ENCODE results near the gene RIBC1.

DNA sequence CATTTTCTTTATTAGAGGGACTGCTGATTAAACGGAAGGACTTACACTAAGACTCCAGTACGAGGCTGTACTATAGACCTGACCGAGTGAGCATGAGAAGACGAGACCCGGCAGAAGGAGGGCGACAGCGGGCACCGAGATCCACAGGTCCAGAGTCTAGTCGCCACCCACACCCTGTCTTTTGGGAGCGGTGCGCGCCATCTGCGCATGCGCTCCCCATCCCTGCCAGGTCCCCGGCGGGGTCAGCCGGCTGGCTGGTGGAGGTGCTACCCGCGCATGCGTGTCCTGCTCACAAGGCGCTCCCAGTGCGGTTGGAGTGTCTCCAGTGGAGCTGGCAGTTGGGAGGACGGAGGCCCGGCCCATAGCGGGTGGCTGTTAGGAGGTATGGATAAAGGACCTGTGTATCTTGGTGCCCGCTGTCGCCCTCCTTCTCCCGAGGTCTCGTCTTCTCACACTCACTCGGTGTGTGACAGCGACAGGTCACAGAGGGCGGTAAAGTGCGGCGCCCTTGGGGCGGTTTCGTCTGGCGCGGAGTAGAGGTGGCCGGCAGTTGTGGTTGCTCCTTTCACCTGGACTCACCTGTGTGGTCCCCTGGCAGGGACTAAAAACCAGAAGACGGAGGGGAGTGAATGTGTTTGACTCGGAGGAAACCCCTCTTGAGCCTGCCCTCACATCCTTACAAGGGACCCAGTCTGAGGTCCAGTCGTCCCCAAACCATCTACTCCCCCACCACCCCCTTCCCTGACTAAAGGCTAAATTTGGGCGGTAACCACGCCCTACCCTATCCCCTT lies 19.1 kb downstream of the RIBC1 start:
- TF ChIP-seq ZNF121 (CRISPR knock-in tag; conservative IDR thresholded peaks at IDR 0.05), result no peak
- TF ChIP-seq TAL1 (IDR thresholded peaks at IDR 0.05), result no peak
- TF ChIP-seq JUN (IDR thresholded peaks at IDR 0.05; ENCODE audit: borderline replicate concordance, low read depth, low read length), result no peak
- no peak for TF ChIP-seq JUN (CRISPR knock-in tag; IDR thresholded peaks at IDR 0.05; ENCODE audit: borderline replicate concordance)
- TF ChIP-seq GATAD2A (IDR thresholded peaks at IDR 0.05), result no peak
- TF ChIP-seq CBX1 (IDR thresholded peaks at IDR 0.05; ENCODE audit: low read depth), result no peak
- TF ChIP-seq PBX2 (CRISPR knock-in tag; IDR thresholded peaks at IDR 0.05; ENCODE audit: low read depth), result no peak
- no peak for TF ChIP-seq PBX2 (tag; conservative IDR thresholded peaks at IDR 0.05; ENCODE audit: low read depth)
